Mucosa of stomach (tissue), 1 donor: ENCODE results near the gene SYAP1.
A peak's percentile ranks its signal among the peaks of the same experiment; 100 is the strongest.
"Not testable (repeated sequence)": the region's sequence is repeated elsewhere in the genome, so short reads cannot be mapped to it uniquely, and the experiment has no call there.

Source experiments
- H3K27me3 ChIP-seq: one replicate; pipeline ENCODE4 v1.7.0; 2013; ENCODE audit warnings: mild to moderate bottlenecking, low read length; ENCODE audit not compliant: control insufficient read depth, insufficient read depth
- H3K36me3 ChIP-seq: one replicate; pipeline ENCODE4 v1.7.0; 2013; ENCODE audit warnings: low read length; ENCODE audit not compliant: control insufficient read depth, insufficient read depth
- H3K4me1 ChIP-seq: one replicate; pipeline ENCODE4 v1.7.0; 2013; ENCODE audit warnings: mild to moderate bottlenecking, low read length; ENCODE audit not compliant: control insufficient read depth, insufficient read depth
- H3K4me3 ChIP-seq: one replicate; pipeline ENCODE4 v1.7.0; 2013; ENCODE audit warnings: low read length
- H3K9ac ChIP-seq: one replicate; pipeline ENCODE4 v1.7.0; 2013; ENCODE audit warnings: mild to moderate bottlenecking, low read length, moderate library complexity
- H3K9me3 ChIP-seq: one replicate; pipeline ENCODE4 v1.7.0; 2013; ENCODE audit warnings: mild to moderate bottlenecking, low read length, moderate library complexity; ENCODE audit not compliant: control insufficient read depth
- donor health status: Pancreatic carcinoma.

SYAP1 gene

GRCh38 chrX:16708016-16708415 lies 11.4 kb upstream of the SYAP1 start:
- no peaks in the 10 kb centered on the region for H3K36me3 ChIP-seq
- no peak overlapping the region for H3K4me3 ChIP-seq
- no peaks in the 10 kb centered on the region for H3K27me3 ChIP-seq
- no peaks in the 10 kb centered on the region for H3K4me1 ChIP-seq
- H3K9me3 ChIP-seq: no peaks in the 10 kb centered on the region
- no peak overlapping the region for H3K9ac ChIP-seq

- Histone ChIP-seq H3K9me3 (no peaks in the 10 kb centered on the region), H3K36me3 (no peaks in the 10 kb centered on the region), H3K9ac (peak overlapping the region; percentile 76), H3K4me3 (peak overlapping the region; percentile 25), H3K27me3 (no peaks in the 10 kb centered on the region), H3K4me1 (no peaks in the 10 kb centered on the region)
Observed at GRCh38 chrX:16711219-16711811, 8.1 kb upstream of the SYAP1 start.

DNA sequence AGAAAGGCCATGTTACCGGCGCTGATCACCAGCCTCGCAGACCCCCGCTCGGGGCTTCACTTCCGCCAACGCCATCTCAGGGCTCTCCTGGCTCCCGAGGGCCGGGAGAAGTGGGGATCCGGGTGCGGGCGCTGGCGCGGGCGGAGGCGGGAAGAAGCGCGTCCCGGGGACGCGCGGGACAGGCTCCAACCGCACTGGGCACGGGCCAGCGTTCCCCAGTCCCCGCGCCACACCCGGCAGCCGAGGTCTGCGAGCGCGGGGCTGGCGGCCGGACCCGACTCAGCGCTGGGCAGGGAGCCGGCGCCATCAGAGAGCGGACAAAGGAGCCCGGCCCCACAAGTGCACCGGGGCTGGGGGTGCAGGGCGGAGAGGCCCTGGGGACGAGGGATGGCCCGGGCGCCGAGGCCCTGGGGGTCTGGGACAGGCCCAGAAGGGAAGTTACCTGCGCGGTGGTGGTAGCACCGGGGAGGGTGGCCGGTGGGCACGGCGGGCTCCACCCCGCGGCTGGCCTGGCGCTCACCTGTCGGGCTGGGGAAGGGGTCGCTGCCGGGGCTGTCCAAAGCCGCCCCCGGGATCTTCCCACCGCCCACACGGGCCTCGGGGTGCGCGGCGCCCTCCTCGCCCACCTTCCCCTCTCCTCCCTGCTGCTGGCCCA lies 7.4 kb upstream of the SYAP1 start:
- Histone ChIP-seq H3K9ac (peak overlapping the region; percentile 76), H3K36me3 (no peaks in the 10 kb centered on the region), H3K27me3 (no peaks in the 10 kb centered on the region), H3K4me1 (no peaks in the 10 kb centered on the region), H3K4me3 (peak overlapping the region; percentile 77), H3K9me3 (no peaks in the 10 kb centered on the region)

- H3K27me3 ChIP-seq: no peaks in the 10 kb centered on the region
- no peaks in the 10 kb centered on the region for H3K4me1 ChIP-seq
Observed at GRCh38 chrX:16712548-16713155, 6.8 kb upstream of the SYAP1 start, which contains the start of gene CTPS2. TSS of gene CTPS2 (minus strand) at chrX:16712669. CDS start at chrX:16702902, 9,767 bp downstream.

GRCh38 chrX:16714504-16714903 lies 4.9 kb upstream of the SYAP1 start:
- no peaks in the 10 kb centered on the region for H3K4me1 ChIP-seq
- H3K36me3 ChIP-seq: no peaks in the 10 kb centered on the region
- no peak overlapping the region for H3K4me3 ChIP-seq
- H3K9ac ChIP-seq: no peak overlapping the region
- H3K27me3 ChIP-seq: no peaks in the 10 kb centered on the region
- H3K9me3 ChIP-seq: no peaks in the 10 kb centered on the region

More at GRCh38 chrX:16712548-16713155, 6.8 kb upstream of the SYAP1 start, which contains the start of gene CTPS2:
- H3K9me3 ChIP-seq: no peaks in the 10 kb centered on the region
- no peaks in the 10 kb centered on the region for H3K36me3 ChIP-seq
- H3K9ac ChIP-seq: peak within 1 kb of the TSS; percentile 76
- peak within 1 kb of the TSS; percentile 77 for H3K4me3 ChIP-seq

DNA sequence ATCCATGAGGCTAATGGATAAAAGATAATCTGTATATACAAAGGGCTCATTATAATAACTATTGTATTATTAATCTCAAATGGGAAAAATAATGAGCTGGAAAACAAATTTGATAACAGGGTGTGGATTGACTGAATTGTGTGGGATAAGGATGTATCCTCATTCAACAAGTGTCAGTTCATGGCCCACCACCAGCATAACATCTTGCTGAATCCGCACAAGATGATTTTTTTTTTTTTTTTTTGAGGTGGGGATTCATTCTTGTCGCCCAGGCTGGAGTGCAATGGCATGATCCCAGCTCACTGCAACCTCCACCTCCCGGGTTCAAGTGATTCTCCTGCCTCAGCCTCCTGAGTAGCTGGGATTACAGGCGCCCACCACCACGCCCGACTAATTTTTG lies 3.8 kb upstream of the SYAP1 start:
- H3K9me3 ChIP-seq, H3K4me3 ChIP-seq, H3K9ac ChIP-seq, H3K4me1 ChIP-seq, H3K27me3 ChIP-seq, H3K36me3 ChIP-seq: not testable (repeated sequence)

GRCh38 chrX:16716451-16716850 lies 3.0 kb upstream of the SYAP1 start:
- H3K27me3 ChIP-seq, H3K4me1 ChIP-seq, H3K36me3 ChIP-seq, H3K4me3 ChIP-seq, H3K9me3 ChIP-seq, H3K9ac ChIP-seq: not testable (repeated sequence)

- no peaks in the 10 kb centered on the region for H3K27me3 ChIP-seq
- no peaks in the 10 kb centered on the region for H3K4me1 ChIP-seq
- H3K9ac ChIP-seq: peak overlapping the region; percentile 71
- no peaks in the 10 kb centered on the region for H3K9me3 ChIP-seq
- H3K36me3 ChIP-seq: no peaks in the 10 kb centered on the region
- no peak overlapping the region for H3K4me3 ChIP-seq
Observed at GRCh38 chrX:16718824-16719333, 533 bp upstream of the SYAP1 start.

DNA sequence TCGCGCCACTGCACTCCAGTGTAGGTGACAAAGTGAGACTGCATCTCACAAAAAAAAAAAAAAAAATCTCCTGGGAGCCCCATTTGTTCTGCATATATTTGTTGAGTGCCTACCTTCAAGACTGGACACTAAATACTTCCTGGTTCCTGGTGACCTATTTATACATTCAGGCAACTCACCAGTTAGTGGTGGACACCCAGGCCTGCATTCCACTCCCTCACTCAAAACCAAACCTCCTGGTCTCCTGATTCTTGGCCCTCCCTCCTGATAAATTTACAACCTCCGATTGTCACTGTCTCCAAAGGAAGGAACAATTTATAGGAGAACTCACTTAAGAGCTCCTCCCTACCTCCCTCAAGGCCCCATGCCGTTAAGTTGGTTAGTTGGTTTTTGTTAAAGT lies 3.1 kb downstream of the SYAP1 start:
- H3K4me3 ChIP-seq: no peak overlapping the region
- no peaks in the 10 kb centered on the region for H3K36me3 ChIP-seq
- no peaks in the 10 kb centered on the region for H3K27me3 ChIP-seq
- H3K9me3 ChIP-seq: no peaks in the 10 kb centered on the region
- H3K4me1 ChIP-seq: no peaks in the 10 kb centered on the region
- H3K9ac ChIP-seq: no peak overlapping the region

DNA sequence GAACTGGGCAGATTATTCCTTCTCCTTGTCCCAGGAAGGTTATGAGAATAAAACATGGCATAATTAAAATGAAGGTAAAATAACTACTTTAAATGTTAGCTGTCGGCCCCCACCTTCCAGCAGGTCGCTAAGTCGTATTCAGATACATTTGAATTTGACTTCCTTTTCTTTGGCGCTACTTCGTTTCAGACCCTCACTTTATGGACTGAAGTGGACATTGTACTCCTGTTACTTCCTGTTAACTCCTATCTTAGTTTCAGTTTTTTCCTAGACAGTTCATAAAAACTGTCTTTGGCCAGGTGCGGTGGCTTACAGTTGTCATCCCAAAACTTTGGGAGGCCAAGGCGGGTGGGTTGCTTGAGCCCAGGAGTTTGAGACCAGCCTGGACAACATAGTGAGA lies 5.7 kb downstream of the SYAP1 start:
- H3K36me3 ChIP-seq: no peaks in the 10 kb centered on the region
- no peaks in the 10 kb centered on the region for H3K4me1 ChIP-seq
- no peak overlapping the region for H3K9ac ChIP-seq
- H3K9me3 ChIP-seq: no peaks in the 10 kb centered on the region
- H3K4me3 ChIP-seq: no peak overlapping the region
- H3K27me3 ChIP-seq: no peaks in the 10 kb centered on the region

DNA sequence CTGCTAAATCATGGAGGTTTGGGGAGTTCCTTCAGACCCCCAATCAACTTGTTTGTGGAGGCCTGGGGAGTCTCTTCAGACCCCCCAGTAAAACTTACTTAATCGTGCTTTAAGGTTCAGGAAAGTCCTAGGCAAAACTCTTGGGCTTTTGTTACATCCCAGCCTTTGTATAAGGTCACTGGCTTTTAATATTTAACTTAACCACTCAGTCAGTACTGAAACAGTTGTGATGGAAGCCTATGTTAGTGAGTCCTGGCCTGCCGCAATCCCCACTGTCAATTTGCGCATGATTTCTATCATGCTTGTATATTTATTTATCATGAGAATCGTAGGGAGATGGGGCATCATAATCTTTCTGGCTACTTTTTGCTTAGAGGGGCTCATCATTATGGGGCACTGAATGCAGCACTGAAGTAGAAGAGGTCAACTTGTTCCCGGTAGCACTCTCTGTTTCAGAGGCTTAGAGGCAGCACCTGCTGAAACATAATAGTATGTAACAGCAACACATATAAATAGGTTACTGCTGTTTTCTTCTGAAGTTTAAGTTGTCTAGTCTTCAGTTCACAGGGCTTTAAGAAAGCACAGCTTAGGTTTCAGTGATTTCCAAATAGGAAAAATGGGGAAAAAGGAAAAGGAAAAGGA lies 7.1 kb downstream of the SYAP1 start:
- H3K4me1 ChIP-seq, H3K36me3 ChIP-seq, H3K27me3 ChIP-seq, H3K4me3 ChIP-seq, H3K9me3 ChIP-seq, H3K9ac ChIP-seq: not testable (repeated sequence)

DNA sequence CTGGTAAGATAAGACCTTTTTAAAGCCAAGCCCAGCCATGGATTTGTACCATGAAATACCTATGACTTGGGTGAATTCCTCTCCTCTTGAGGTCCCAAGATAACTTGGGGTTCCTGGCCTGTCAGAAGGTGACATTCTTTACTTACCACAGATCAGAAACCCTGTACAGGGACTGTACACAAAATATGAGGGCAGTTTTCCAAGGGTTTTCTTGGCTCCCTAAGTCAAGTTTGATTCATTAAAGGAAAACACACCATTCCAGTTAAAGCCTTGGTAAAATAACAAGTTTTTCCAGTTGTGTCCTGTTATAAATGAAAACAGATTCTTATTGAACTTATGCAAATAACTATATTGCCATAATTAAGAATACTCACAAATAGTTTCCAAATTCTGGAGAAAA lies 8.2 kb downstream of the SYAP1 start:
- Histone ChIP-seq H3K36me3 (no peaks in the 10 kb centered on the region), H3K4me3 (no peak overlapping the region), H3K9me3 (no peaks in the 10 kb centered on the region), H3K4me1 (no peaks in the 10 kb centered on the region), H3K27me3 (no peaks in the 10 kb centered on the region), H3K9ac (no peak overlapping the region)
